Measurements from ENCODE around the gene ATP6V1C2.
"Not testable (repeated sequence)": the region's sequence is repeated elsewhere in the genome, so short reads cannot be mapped to it uniquely, and the experiment has no call there.

Gene ATP6V1C2

GRCh38 chr2:10814571-10815331, 93.3 kb downstream of the ATP6V1C2 start:
- no peak for DNase-seq (ENCODE audit: low spot score)
- in situ Hi-C loops (cut with MboI; ENCODE audit: low pct_unique_long_range_greater_than_20kb, low sequenced_read_pairs, unreplicated experiment): no loop called here
- no peak for TF ChIP-seq CTCF (IDR thresholded peaks at IDR 0.05; ENCODE audit: extremely low read depth, insufficient read depth, missing control alignments)

GRCh38 chr2:10817413-10817812, 96.0 kb downstream of the ATP6V1C2 start:
- in situ Hi-C loops (cut with MboI; ENCODE audit: low pct_unique_long_range_greater_than_20kb, low sequenced_read_pairs, unreplicated experiment): no loop called here
- DNase-seq (ENCODE audit: low spot score): no peak
- no peak for TF ChIP-seq CTCF (IDR thresholded peaks at IDR 0.05; ENCODE audit: extremely low read depth, insufficient read depth, missing control alignments)

- in situ Hi-C loops (cut with MboI; ENCODE audit: low pct_unique_long_range_greater_than_20kb, low sequenced_read_pairs, unreplicated experiment); DNase-seq (ENCODE audit: low spot score): not testable (repeated sequence)
Measured at GRCh38 chr2:10818305-10818704, 96.9 kb downstream of the ATP6V1C2 start.

- no peak for TF ChIP-seq CTCF (IDR thresholded peaks at IDR 0.05; ENCODE audit: extremely low read depth, insufficient read depth, missing control alignments)
- in situ Hi-C loops (cut with MboI; ENCODE audit: low pct_unique_long_range_greater_than_20kb, low sequenced_read_pairs, unreplicated experiment): no loop called here
- DNase-seq (ENCODE audit: low spot score): no peak
Measured at GRCh38 chr2:10818984-10819383, 97.6 kb downstream of the ATP6V1C2 start.

- DNase-seq (ENCODE audit: low spot score): no peak
- in situ Hi-C loops (cut with MboI; ENCODE audit: low pct_unique_long_range_greater_than_20kb, low sequenced_read_pairs, unreplicated experiment): no loop called here
- TF ChIP-seq CTCF (IDR thresholded peaks at IDR 0.05; ENCODE audit: extremely low read depth, insufficient read depth, missing control alignments): no peak
Measured at GRCh38 chr2:10819714-10820314, 98.4 kb downstream of the ATP6V1C2 start.

- no peak for TF ChIP-seq CTCF (IDR thresholded peaks at IDR 0.05; ENCODE audit: extremely low read depth, insufficient read depth, missing control alignments)
- in situ Hi-C loops (cut with MboI; ENCODE audit: low pct_unique_long_range_greater_than_20kb, low sequenced_read_pairs, unreplicated experiment): no loop called here
Measured at GRCh38 chr2:10820562-10820961, 99.1 kb downstream of the ATP6V1C2 start.

GRCh38 chr2:10820978-10821695, 99.7 kb downstream of the ATP6V1C2 start:
- DNase-seq (ENCODE audit: low spot score): no peak
- no peak for TF ChIP-seq CTCF (IDR thresholded peaks at IDR 0.05; ENCODE audit: extremely low read depth, insufficient read depth, missing control alignments)
- in situ Hi-C loops (cut with MboI; ENCODE audit: low pct_unique_long_range_greater_than_20kb, low sequenced_read_pairs, unreplicated experiment): no loop called here

More at GRCh38 chr2:10820562-10820961, 99.1 kb downstream of the ATP6V1C2 start:
- DNase-seq (ENCODE audit: low spot score): no peak
